Hepatocyte (in vitro differentiated cells): ENCODE results near the gene ZNHIT2. TPM values are rescaled to one million over a fixed set of nuclear protein-coding genes. Genes with fewer than 3 reads are reported as not detected.

Experiments used
- DNase-seq: peaks from one replicate; pipeline ENCODE4 v3.0.0-alpha.2; 2016; ENCODE audit warnings: low spot score
- H2AFZ ChIP-seq: fragments of 200-600 bp; sonication (generic); 2 replicates; pipeline ENCODE4 v1.6.0; 2016; ENCODE audit warnings: antibody characterized with exemption, mild to moderate bottlenecking
- H3K27ac ChIP-seq: fragments of 200-600 bp; sonication (generic); 2 replicates; pipeline ENCODE4 v1.5.1; 2016; ENCODE audit warnings: mild to moderate bottlenecking
- H3K27me3 ChIP-seq: fragments of 200-600 bp; sonication (generic); 2 replicates; pipeline ENCODE4 v1.6.1; 2016
- H3K36me3 ChIP-seq: fragments of 200-600 bp; sonication (generic); replicated peaks from 2 replicates; pipeline ENCODE4 v1.5.1; 2016; ENCODE audit warnings: low read depth; ENCODE audit not compliant: insufficient read depth
- H3K4me1 ChIP-seq: fragments of 200-600 bp; sonication (generic); 2 replicates; pipeline ENCODE4 v1.5.1; 2016; ENCODE audit warnings: mild to moderate bottlenecking, moderate library complexity; ENCODE audit not compliant: insufficient read depth
- H3K4me2 ChIP-seq: fragments of 200-600 bp; sonication (generic); 2 replicates; pipeline ENCODE4 v1.6.0; 2016
- H3K4me3 ChIP-seq: fragments of 200-600 bp; sonication (generic); 2 replicates; pipeline ENCODE4 v1.5.1; 2016; ENCODE audit warnings: mild to moderate bottlenecking
- H3K79me2 ChIP-seq: fragments of 200-600 bp; sonication (generic); 2 replicates; pipeline ENCODE4 v1.6.0; 2017; ENCODE audit warnings: mild to moderate bottlenecking
- H3K9me2 ChIP-seq: fragments of 200-600 bp; sonication (generic); replicated peaks from 2 replicates; pipeline ENCODE4 v1.6.0; 2017; ENCODE audit warnings: mild to moderate bottlenecking; ENCODE audit not compliant: insufficient read depth
- H3K9me3 ChIP-seq: fragments of 200-600 bp; sonication (generic); 2 replicates; pipeline ENCODE4 v1.5.1; 2016; ENCODE audit warnings: low read depth, mild to moderate bottlenecking
- H4K20me1 ChIP-seq: fragments of 200-600 bp; sonication (generic); 2 replicates; pipeline ENCODE4 v1.6.0; 2016; ENCODE audit warnings: mild to moderate bottlenecking; ENCODE audit not compliant: insufficient read depth, poor library complexity, severe bottlenecking
- CTCF ChIP-seq: fragments of 200-600 bp; sonication (generic); IDR thresholded peaks from 2 replicates; pipeline ENCODE4 v1.5.1; 2016; ENCODE audit warnings: antibody characterized with exemption, mild to moderate bottlenecking; ENCODE audit not compliant: poor library complexity
- EZH2 ChIP-seq: fragments of 200-600 bp; sonication (generic); IDR thresholded peaks from 2 replicates; pipeline ENCODE4 v1.6.1; 2016; ENCODE audit warnings: antibody characterized with exemption, mild to moderate bottlenecking, borderline replicate concordance
- EZH2phosphoT487 ChIP-seq: fragments of 200-600 bp; sonication (generic); IDR thresholded peaks from one replicate; pipeline ENCODE4 v1.6.1; 2018; ENCODE audit warnings: antibody characterized with exemption, mild to moderate bottlenecking, low read depth, moderate library complexity; ENCODE audit not compliant: unreplicated experiment, severe bottlenecking
- WGBS: methylation state at CpG from one replicate; pipeline ENCODE4 v1.1.6; 2016; ENCODE audit warnings: low lambda C conversion rate; ENCODE audit errors: missing lambda C conversion rate; 5-methylcytosine and 5-hydroxymethylcytosine counted together
- polyA plus RNA-seq: library from polyadenylated mRNA; unstranded; fragments of >200 nt; fragmentation: Nextera tagmentation; extraction: Ambion mirVana; gene quantifications from 2 replicates; pipeline ENCODE4 v1.2.1, GENCODE V29; 2016
- total RNA-seq: library from RNA; depleted of rRNA; stranded (reverse); fragments of >200 nt; gene quantifications from 2 replicates; pipeline ENCODE4 v1.2.3, GENCODE V29; 2014

Gene ZNHIT2
- total and polyA plus RNA-seq, 2 experiments from 2014 or later: 13.5 to 23.7 TPM

- TF ChIP-seq CTCF: no peak
- TF ChIP-seq EZH2phosphoT487: no peak
- TF ChIP-seq EZH2: no peak
- H2AFZ ChIP-seq: peak within 1 kb of the TSS; percentile 88
- no peaks in the 10 kb centered on the region for H3K9me2 ChIP-seq
- H4K20me1 ChIP-seq: no peaks in the 10 kb centered on the region
- H3K79me2 ChIP-seq: peaks cover 32% of the 10 kb centered on the region
- peak within 1 kb of the TSS; percentile 54 for H3K4me3 ChIP-seq
- H3K27me3 ChIP-seq: no peaks in the 10 kb centered on the region
- H3K4me1 ChIP-seq: peaks cover 9% of the 10 kb centered on the region
- peak within 1 kb of the TSS; percentile 97 for H3K27ac ChIP-seq
- WGBS: 1% methylated on average over 79 of the region's 79 CpGs
- no peaks in the 10 kb centered on the region for H3K36me3 ChIP-seq
- H3K4me2 ChIP-seq: peak within 1 kb of the TSS; percentile 95
- peak; percentile 98 for DNase-seq
- H3K9me3 ChIP-seq: no peaks in the 10 kb centered on the region
These were observed 33.5 kb downstream of the ZNHIT2 start, which contains the start of the genes CDCA5 and ZFPL1 for GRCh38 chr11:65083834-65084597. CDCA5 (minus strand) TSS chr11:65084040; CDS start chr11:65083978, 62 bp downstream. ZFPL1 (plus strand) TSS chr11:65084222; CDS start chr11:65084699, 477 bp downstream.

GRCh38 chr11:65083134-65083833, 34.2 kb downstream of the ZNHIT2 start:
- H3K9me3 ChIP-seq: no peaks in the 10 kb centered on the region
- H3K27ac ChIP-seq: peak overlapping the region; percentile 97
- H3K79me2 ChIP-seq: peaks cover 32% of the 10 kb centered on the region
- 5% methylated on average over 13 of the region's 13 CpGs for WGBS
- TF ChIP-seq EZH2phosphoT487 (no peak), CTCF (no peak), EZH2 (no peak)
- H3K9me2 ChIP-seq: no peaks in the 10 kb centered on the region
- peaks cover 9% of the 10 kb centered on the region for H3K4me1 ChIP-seq
- no peaks in the 10 kb centered on the region for H3K27me3 ChIP-seq
- H3K36me3 ChIP-seq: no peaks in the 10 kb centered on the region
- no peaks in the 10 kb centered on the region for H4K20me1 ChIP-seq
- H3K4me3 ChIP-seq: peak overlapping the region; percentile 54
- peak overlapping the region; percentile 88 for H2AFZ ChIP-seq
- no peak for DNase-seq
- peak overlapping the region; percentile 82 for H3K4me2 ChIP-seq

GRCh38 chr11:65078786-65079342, 38.6 kb downstream of the ZNHIT2 start:
- TF ChIP-seq EZH2phosphoT487 (no peak), EZH2 (no peak), CTCF (no peak)
- H3K4me1 ChIP-seq: no peaks in the 10 kb centered on the region
- no peaks in the 10 kb centered on the region for H4K20me1 ChIP-seq
- H3K27ac ChIP-seq: no peak overlapping the region
- 89% methylated on average over 9 of the region's 9 CpGs for WGBS
- DNase-seq: no peak
- H3K4me3 ChIP-seq: no peak overlapping the region
- no peak overlapping the region for H3K4me2 ChIP-seq
- H3K27me3 ChIP-seq: no peaks in the 10 kb centered on the region
- no peak overlapping the region for H2AFZ ChIP-seq
- no peaks in the 10 kb centered on the region for H3K36me3 ChIP-seq
- no peaks in the 10 kb centered on the region for H3K9me3 ChIP-seq
- H3K9me2 ChIP-seq: no peaks in the 10 kb centered on the region
- H3K79me2 ChIP-seq: peaks cover 17% of the 10 kb centered on the region
